Measurements from ENCODE around the gene STK16. TPM values are rescaled to one million over a fixed set of nuclear protein-coding genes. Genes with fewer than 3 reads are reported as not detected.

The STK16 gene
- total RNA-seq, 1 donor from 2014 or later = 50.8 TPM

DNA sequence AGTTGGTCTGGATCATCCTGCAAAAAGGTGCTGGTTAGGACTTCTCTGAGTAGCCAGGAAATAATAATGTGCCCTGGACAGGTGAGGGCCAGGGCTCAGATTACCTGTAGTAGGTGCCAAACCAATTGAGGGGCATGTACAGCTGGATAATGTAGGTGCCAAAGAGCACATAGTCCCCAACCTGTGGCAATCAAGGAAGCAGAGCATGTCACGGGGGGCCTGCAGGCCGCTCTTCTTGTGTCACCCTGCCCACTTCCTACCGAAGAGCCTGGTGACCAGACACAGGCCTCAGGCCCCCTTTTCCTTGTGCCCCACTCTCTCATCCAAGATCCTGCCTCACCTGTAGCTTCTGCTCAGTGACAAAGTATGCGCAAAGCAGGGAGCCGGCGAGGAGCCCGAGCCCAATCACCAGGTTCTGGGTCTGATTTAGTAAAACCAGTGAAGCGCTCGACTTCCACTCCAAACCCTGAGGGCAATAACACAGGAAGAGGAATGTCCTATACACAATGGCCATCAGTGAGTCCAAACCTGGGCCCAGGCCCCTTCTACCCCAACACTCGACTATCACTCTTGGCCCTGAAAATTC lies 31.7 kb upstream of the STK16 start:
- H3K36me3 ChIP-seq (ENCODE audit: control insufficient read depth, insufficient read depth, low read length) = peaks cover 55% of the 10 kb centered on the region
- DNase-seq (ENCODE audit: low read depth) = no peak
- H3K4me3 ChIP-seq (ENCODE audit: low read depth, low read length) = no peak overlapping the region
- TF ChIP-seq, protein P1, sequence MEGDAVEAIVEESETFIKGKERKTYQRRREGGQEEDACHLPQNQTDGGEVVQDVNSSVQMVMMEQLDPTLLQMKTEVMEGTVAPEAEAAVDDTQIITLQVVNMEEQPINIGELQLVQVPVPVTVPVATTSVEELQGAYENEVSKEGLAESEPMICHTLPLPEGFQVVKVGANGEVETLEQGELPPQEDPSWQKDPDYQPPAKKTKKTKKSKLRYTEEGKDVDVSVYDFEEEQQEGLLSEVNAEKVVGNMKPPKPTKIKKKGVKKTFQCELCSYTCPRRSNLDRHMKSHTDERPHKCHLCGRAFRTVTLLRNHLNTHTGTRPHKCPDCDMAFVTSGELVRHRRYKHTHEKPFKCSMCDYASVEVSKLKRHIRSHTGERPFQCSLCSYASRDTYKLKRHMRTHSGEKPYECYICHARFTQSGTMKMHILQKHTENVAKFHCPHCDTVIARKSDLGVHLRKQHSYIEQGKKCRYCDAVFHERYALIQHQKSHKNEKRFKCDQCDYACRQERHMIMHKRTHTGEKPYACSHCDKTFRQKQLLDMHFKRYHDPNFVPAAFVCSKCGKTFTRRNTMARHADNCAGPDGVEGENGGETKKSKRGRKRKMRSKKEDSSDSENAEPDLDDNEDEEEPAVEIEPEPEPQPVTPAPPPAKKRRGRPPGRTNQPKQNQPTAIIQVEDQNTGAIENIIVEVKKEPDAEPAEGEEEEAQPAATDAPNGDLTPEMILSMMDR (IDR thresholded peaks at IDR 0.05; ENCODE audit: insufficient read depth, low read length, severe bottlenecking) = no peak
- no peaks in the 10 kb centered on the region for H3K27me3 ChIP-seq (ENCODE audit: control insufficient read depth, insufficient read depth, low read length)
- no peak for FAIRE-seq

DNA sequence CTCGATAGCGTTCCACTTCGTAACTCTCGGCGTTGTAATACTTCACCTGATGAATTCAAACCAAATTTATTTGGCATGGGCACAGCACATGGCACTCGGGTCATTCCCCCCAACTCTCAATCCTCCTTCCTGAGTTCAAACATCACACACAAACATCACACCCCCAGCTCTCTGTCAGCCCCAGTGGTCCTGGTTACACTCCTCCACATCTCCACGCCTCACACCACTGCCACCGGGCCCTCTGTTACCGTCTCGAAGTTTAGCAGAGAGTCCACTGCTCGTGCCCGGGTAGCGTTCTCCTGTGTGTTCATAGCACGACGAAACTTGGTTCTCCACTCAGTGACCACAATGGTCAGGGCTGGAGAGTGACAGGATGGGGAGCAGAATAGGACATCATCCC lies 31.1 kb upstream of the STK16 start:
- TF ChIP-seq, protein P1 (IDR thresholded peaks at IDR 0.05; ENCODE audit: insufficient read depth, low read length, severe bottlenecking) = no peak
- peaks cover 53% of the 10 kb centered on the region for H3K36me3 ChIP-seq (ENCODE audit: control insufficient read depth, insufficient read depth, low read length)
- peak; percentile 47 for FAIRE-seq
- DNase-seq (ENCODE audit: low read depth) = no peak
- no peak overlapping the region for H3K4me3 ChIP-seq (ENCODE audit: low read depth, low read length)
- H3K27me3 ChIP-seq (ENCODE audit: control insufficient read depth, insufficient read depth, low read length) = no peaks in the 10 kb centered on the region

DNA sequence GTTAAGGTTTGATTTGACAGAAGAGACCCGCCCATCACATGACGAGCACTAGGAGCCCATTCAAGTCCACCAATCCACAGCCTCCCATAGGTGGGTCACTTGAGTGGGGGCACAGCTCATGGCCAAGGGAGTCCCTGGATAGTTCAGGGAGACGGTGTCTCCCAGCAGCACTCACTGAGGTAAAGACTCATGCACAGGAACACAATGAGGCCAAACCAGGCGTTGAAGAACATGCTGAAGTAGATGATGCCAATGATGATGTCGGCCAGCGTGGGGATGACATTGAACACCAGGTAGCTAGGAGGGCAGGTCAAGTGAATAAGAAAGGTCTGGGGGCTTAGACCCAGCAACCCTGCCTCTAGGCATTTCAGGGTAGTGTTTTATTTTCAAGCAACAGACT lies 30.5 kb upstream of the STK16 start:
- no peak for FAIRE-seq
- TF ChIP-seq, protein P1 (IDR thresholded peaks at IDR 0.05; ENCODE audit: insufficient read depth, low read length, severe bottlenecking) = no peak
- no peak for DNase-seq (ENCODE audit: low read depth)
- H3K4me3 ChIP-seq (ENCODE audit: low read depth, low read length) = no peak overlapping the region
- peaks cover 48% of the 10 kb centered on the region for H3K36me3 ChIP-seq (ENCODE audit: control insufficient read depth, insufficient read depth, low read length)
- H3K27me3 ChIP-seq (ENCODE audit: control insufficient read depth, insufficient read depth, low read length) = no peaks in the 10 kb centered on the region

DNA sequence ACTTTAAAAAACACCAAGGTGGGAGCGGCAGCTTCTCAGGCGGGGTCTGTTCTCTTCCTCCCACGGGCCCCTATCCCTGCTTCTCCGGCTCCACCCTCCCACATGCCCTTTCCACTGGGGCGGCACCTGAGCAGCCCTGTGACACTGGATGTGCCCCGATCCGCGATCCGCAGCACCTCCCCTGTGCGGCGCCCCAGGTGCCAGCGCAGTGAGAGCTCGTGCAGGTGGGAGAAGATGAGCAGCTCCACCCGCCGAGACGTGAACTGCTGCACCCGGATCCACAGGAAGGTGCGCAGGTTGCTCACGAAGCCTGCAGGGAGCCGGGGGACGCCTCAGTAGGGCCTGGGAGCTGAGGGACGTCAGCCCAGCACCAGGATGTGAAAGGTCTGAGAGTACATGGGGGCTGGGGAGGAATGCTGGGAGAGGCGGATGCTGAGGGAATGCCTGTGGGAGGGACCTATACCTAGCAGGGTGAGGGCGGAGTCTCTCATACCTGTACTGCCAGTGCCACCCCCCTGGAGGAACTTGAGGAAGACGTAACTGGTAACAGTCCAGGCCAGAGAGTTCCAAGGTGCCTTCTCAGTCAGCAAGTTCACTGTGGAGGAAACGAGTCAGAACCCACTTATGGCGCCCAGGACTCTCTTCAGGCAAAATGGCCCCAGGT lies 29.3 kb upstream of the STK16 start:
- no peak for DNase-seq (ENCODE audit: low read depth)
- Histone ChIP-seq H3K27me3 (ENCODE audit: control insufficient read depth, insufficient read depth, low read length) (no peaks in the 10 kb centered on the region), H3K4me3 (ENCODE audit: low read depth, low read length) (no peak overlapping the region), H3K36me3 (ENCODE audit: control insufficient read depth, insufficient read depth, low read length) (peaks cover 45% of the 10 kb centered on the region)
- TF ChIP-seq, protein P1 (IDR thresholded peaks at IDR 0.05; ENCODE audit: insufficient read depth, low read length, severe bottlenecking) = no peak
- FAIRE-seq = no peak

DNA sequence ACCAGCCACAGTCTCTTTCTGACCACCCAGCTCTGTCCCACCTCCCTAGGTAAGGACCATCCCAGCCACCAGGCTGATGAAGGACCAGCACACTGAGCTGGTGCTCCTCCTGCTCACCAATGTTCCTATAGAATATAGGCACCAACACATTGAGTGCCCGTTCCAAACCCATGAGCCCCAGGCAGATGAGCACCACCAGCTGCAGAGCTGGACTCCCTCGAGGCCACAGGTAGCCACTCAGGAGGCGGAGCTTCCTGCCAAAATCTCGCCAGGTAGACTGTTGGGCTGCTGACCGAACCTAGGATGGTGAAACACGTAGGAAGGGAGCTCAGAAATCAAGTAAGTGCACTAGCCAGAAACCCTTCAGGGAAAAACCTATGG lies 28.8 kb upstream of the STK16 start:
- no peak for FAIRE-seq
- no peak for DNase-seq (ENCODE audit: low read depth)
- H3K36me3 ChIP-seq (ENCODE audit: control insufficient read depth, insufficient read depth, low read length) = peaks cover 44% of the 10 kb centered on the region
- TF ChIP-seq, protein P1 (IDR thresholded peaks at IDR 0.05; ENCODE audit: insufficient read depth, low read length, severe bottlenecking) = no peak
- no peaks in the 10 kb centered on the region for H3K27me3 ChIP-seq (ENCODE audit: control insufficient read depth, insufficient read depth, low read length)
- H3K4me3 ChIP-seq (ENCODE audit: low read depth, low read length) = no peak overlapping the region
